ENCODE results near the gene HAUS8. TPM values are rescaled to one million over a fixed set of nuclear protein-coding genes. Genes with fewer than 3 reads are reported as not detected.

HAUS8 gene
- total and polyA plus RNA-seq, 10 donors: 7.7 to 24.5 (median 14.6) TPM

GRCh38 chr19:17049711-17050280, 25.5 kb downstream of the HAUS8 start:
- Histone ChIP-seq H3K4me3 (no peak overlapping the region), H3K27ac (no peak overlapping the region), H3K36me3 (peaks cover 0 to 76% (median 54%) of the 10 kb centered on the region in 6 donors), H3K27me3 (replicated peaks in 1 of 7) (no peaks in the 10 kb centered on the region), H3K9me3 (no peaks in the 10 kb centered on the region), H3K4me1 (no peaks in the 10 kb centered on the region)
- 89 to 93% (median 90%) methylated on average over 18 of the region's 18 CpGs for WGBS, 5 donors
- intact Hi-C loops (cut with DNase I; ENCODE audit: low total_unique reads): loop anchor here (5.0 kb wide), 1 partner anchor 277 kb away; no protein-coding TSS in a partner anchor
- TF ChIP-seq, protein P1, sequence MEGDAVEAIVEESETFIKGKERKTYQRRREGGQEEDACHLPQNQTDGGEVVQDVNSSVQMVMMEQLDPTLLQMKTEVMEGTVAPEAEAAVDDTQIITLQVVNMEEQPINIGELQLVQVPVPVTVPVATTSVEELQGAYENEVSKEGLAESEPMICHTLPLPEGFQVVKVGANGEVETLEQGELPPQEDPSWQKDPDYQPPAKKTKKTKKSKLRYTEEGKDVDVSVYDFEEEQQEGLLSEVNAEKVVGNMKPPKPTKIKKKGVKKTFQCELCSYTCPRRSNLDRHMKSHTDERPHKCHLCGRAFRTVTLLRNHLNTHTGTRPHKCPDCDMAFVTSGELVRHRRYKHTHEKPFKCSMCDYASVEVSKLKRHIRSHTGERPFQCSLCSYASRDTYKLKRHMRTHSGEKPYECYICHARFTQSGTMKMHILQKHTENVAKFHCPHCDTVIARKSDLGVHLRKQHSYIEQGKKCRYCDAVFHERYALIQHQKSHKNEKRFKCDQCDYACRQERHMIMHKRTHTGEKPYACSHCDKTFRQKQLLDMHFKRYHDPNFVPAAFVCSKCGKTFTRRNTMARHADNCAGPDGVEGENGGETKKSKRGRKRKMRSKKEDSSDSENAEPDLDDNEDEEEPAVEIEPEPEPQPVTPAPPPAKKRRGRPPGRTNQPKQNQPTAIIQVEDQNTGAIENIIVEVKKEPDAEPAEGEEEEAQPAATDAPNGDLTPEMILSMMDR (IDR thresholded peaks at IDR 0.05 in 8 of 11, conservative IDR thresholded peaks at IDR 0.05 in 3 of 11): no peak
- TF ChIP-seq POLR2AphosphoS5 (IDR thresholded peaks at IDR 0.05) (no peak), POLR2A (IDR thresholded peaks at IDR 0.05) (no peak)
- no peak for DNase-seq

DNA sequence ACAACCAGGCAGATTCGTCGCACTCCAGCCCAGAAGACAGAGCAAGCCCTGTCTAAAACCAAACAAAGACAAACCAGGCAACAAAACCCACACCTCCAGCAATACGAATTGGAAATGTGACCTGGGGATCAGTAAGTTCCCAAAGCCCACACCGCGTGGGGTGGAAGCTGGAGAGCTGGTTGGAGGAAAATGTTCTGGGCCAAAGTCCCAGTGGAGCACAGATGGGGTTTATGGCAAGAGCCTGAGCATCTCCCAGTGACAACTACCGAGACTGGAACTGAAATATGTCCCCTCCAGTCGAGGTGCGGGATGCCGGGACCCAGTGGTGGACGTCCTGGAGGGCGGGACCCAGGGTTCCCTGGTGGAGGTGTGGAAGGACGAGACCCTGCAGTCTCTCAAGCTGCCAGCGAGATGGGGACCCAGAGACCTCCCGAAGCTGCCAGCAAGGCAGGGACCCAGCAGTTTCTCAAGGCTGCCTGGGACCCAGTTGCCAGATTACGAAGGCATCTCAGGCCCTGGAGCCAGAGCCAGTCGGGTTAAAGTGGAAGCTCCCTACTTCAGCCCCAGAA, 26.3 kb downstream of the HAUS8 start:
- 88 to 94% (median 91%) methylated on average over 16 of the region's 16 CpGs for WGBS, 5 donors
- no peak for DNase-seq
- H3K4me1 ChIP-seq: no peaks in the 10 kb centered on the region
- H3K9me3 ChIP-seq: no peaks in the 10 kb centered on the region
- H3K36me3 ChIP-seq: peaks cover 0 to 68% (median 49%) of the 10 kb centered on the region in 6 donors
- intact Hi-C loops (cut with DNase I; ENCODE audit: low total_unique reads): no loop called here
- peak in 1 of 3 donors; percentile 19 for TF ChIP-seq POLR2AphosphoS5 (IDR thresholded peaks at IDR 0.05)
- TF ChIP-seq, protein P1 (IDR thresholded peaks at IDR 0.05 in 8 of 11, conservative IDR thresholded peaks at IDR 0.05 in 3 of 11): no peak
- no peak overlapping the region for H3K4me3 ChIP-seq
- H3K27me3 ChIP-seq (replicated peaks in 1 of 7): no peaks in the 10 kb centered on the region
- H3K27ac ChIP-seq: no peak overlapping the region

- no peaks in the 10 kb centered on the region for H3K27me3 ChIP-seq (replicated peaks in 1 of 7)
- TF ChIP-seq, protein P1 (IDR thresholded peaks at IDR 0.05 in 8 of 11, conservative IDR thresholded peaks at IDR 0.05 in 3 of 11): no peak
- TF ChIP-seq POLR2AphosphoS5 (IDR thresholded peaks at IDR 0.05) (no peak), POLR2A (IDR thresholded peaks at IDR 0.05) (no peak)
- H3K9me3 ChIP-seq: no peaks in the 10 kb centered on the region
- WGBS, 5 donors: 84 to 93% (median 88%) methylated on average over 5 of the region's 5 CpGs
- no peak for DNase-seq
- peaks cover 0 to 38% (median 23%) of the 10 kb centered on the region in 6 donors for H3K36me3 ChIP-seq
- no peak overlapping the region for H3K4me3 ChIP-seq
- no peaks in the 10 kb centered on the region for H3K4me1 ChIP-seq
- intact Hi-C loops (cut with DNase I; ENCODE audit: low total_unique reads): no loop called here
- H3K27ac ChIP-seq: no peak overlapping the region
Measured at GRCh38 chr19:17045907-17046502, 29.2 kb downstream of the HAUS8 start.

DNA sequence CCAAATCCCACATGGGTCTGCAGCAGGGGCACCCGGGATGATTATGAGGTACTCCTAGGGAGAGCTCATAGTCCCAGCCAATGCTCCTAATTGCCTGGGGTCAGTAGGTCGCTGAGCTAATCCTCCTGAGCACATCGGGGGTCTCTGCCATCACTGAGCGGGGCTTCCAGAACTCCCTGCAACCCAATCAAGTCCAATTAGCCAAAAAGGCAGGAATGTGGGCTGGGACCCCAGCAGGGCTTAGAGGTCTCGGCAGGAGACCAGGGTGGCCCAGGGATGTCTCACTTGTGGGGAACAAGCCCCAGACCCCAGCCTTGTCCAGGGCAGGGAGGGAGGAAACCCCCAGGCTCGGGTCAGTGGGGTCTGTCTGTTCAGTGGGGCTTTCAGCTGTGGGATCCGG, 31.5 kb downstream of the HAUS8 start:
- H3K4me3 ChIP-seq: no peak overlapping the region
- TF ChIP-seq POLR2A (IDR thresholded peaks at IDR 0.05) (no peak), POLR2AphosphoS5 (IDR thresholded peaks at IDR 0.05) (no peak)
- TF ChIP-seq, protein P1 (IDR thresholded peaks at IDR 0.05 in 8 of 11, conservative IDR thresholded peaks at IDR 0.05 in 3 of 11): no peak
- peaks cover 0 to 16% (median 2%) of the 10 kb centered on the region in 6 donors for H3K36me3 ChIP-seq
- peaks cover 0 to 3% (median 0%) of the 10 kb centered on the region in 7 donors for H3K27me3 ChIP-seq (replicated peaks in 1 of 7)
- H3K27ac ChIP-seq: no peak overlapping the region
- 67 to 89% (median 76%) methylated on average over 2 to 7 of the region's 7 CpGs for WGBS, 5 donors
- DNase-seq: no peak
- H3K4me1 ChIP-seq: no peaks in the 10 kb centered on the region
- intact Hi-C loops (cut with DNase I; ENCODE audit: low total_unique reads): no loop called here
- H3K9me3 ChIP-seq: no peaks in the 10 kb centered on the region
